ENCODE data around the gene ZFAND3.

- no peak for TF ChIP-seq CTCF (conservative IDR thresholded peaks at IDR 0.05; ENCODE audit: low read depth, low read length)
- no peak for TF ChIP-seq USF2 (IDR thresholded peaks at IDR 0.05; ENCODE audit: low read depth, low read length)
- no peak for TF ChIP-seq POLR2A (IDR thresholded peaks at IDR 0.05; ENCODE audit: low read depth, low read length)
- no peak for TF ChIP-seq RCOR1 (IDR thresholded peaks at IDR 0.05; ENCODE audit: insufficient replicate concordance, low read length)
- TF ChIP-seq CHD1 (IDR thresholded peaks at IDR 0.05; ENCODE audit: low read depth, low read length), result no peak
- no peak for TF ChIP-seq MXI1 (IDR thresholded peaks at IDR 0.05; ENCODE audit: borderline replicate concordance, low read depth, low read length)
- no peak for TF ChIP-seq RFX5 (IDR thresholded peaks at IDR 0.05; ENCODE audit: low read depth, low read length)
- TF ChIP-seq BHLHE40 (IDR thresholded peaks at IDR 0.05; ENCODE audit: low read depth, low read length), result no peak
- no peak for TF ChIP-seq RAD21 (IDR thresholded peaks at IDR 0.05; ENCODE audit: low read length)
- TF ChIP-seq SMC3 (IDR thresholded peaks at IDR 0.05; ENCODE audit: low read depth, low read length), result no peak
- TF ChIP-seq CEBPB (IDR thresholded peaks at IDR 0.05; ENCODE audit: low read depth, low read length), result no peak
Observed at GRCh38 chr6:38091613-38092012, 272.1 kb downstream of the ZFAND3 start.

Measured in IMR-90 (cell line).